ENCODE data around the gene DAAM1. TPM values are rescaled to one million over a fixed set of nuclear protein-coding genes. Genes with fewer than 3 reads are reported as not detected.
A peak's percentile ranks its signal among the peaks of the same experiment; 100 is the strongest.

Gene DAAM1
- polyA plus RNA-seq, 1 of the 3 experiments (the other 2 are of a cell fraction): 5.1 TPM

- no peaks in the 10 kb centered on the region for H3K9me2 ChIP-seq
- no peak overlapping the region for H2AFZ ChIP-seq (ENCODE audit: low read depth)
- WGBS (ENCODE audit: low lambda C conversion rate): 88% methylated on average over 2 of the region's 2 CpGs
- ChIA-PET CTCF (no interaction called here), POLR2A (no interaction called here)
- H3K9ac ChIP-seq: no peak overlapping the region
- no peak overlapping the region for H3K4me2 ChIP-seq
- TF ChIP-seq POLR2AphosphoS5 (IDR thresholded peaks at IDR 0.05; ENCODE audit: low read depth, low read length): no peak
- TF ChIP-seq GATA2 (CRISPR knock-in tag; IDR thresholded peaks at IDR 0.05): no peak
- TF ChIP-seq EP300 (IDR thresholded peaks at IDR 0.05; ENCODE audit: borderline replicate concordance in 1 of 2, low read depth in 1 of 2, low read length in 1 of 2): no peak
- TF ChIP-seq IRF3 (IDR thresholded peaks at IDR 0.05; ENCODE audit: low read depth, low read length): no peak
- TF ChIP-seq FOXJ3 (CRISPR knock-in tag; IDR thresholded peaks at IDR 0.05): no peak
- TF ChIP-seq MEF2A (IDR thresholded peaks at IDR 0.05; ENCODE audit: borderline replicate concordance, low read depth): no peak
- no peak for TF ChIP-seq TEAD4 (IDR thresholded peaks at IDR 0.05; ENCODE audit: borderline replicate concordance, insufficient read depth)
- no peak for TF ChIP-seq FOSL2 (IDR thresholded peaks at IDR 0.05; ENCODE audit: borderline replicate concordance, low read depth)
- TF ChIP-seq NFIC (IDR thresholded peaks at IDR 0.05; ENCODE audit: borderline replicate concordance): no peak
- no peak for TF ChIP-seq ZBTB33 (IDR thresholded peaks at IDR 0.05; ENCODE audit: borderline replicate concordance, low read depth)
- no peak for TF ChIP-seq SIN3A (IDR thresholded peaks at IDR 0.05; ENCODE audit: borderline replicate concordance, low read depth, low read length)
- TF ChIP-seq EZH2phosphoT487 (IDR thresholded peaks at IDR 0.05; ENCODE audit: borderline replicate concordance, low read depth): no peak
- no peak for TF ChIP-seq ELF1 (IDR thresholded peaks at IDR 0.05)
- DNase-seq: no peak
- H3K9me3 ChIP-seq: no peaks in the 10 kb centered on the region
- H3F3A ChIP-seq (replicated peaks; ENCODE audit: insufficient read depth): peaks cover 16% of the 10 kb centered on the region
- peaks cover 16 to 17% of the 10 kb centered on the region in 2 experiments for H3K36me3 ChIP-seq (replicated peaks in 1 of 2; ENCODE audit: control insufficient read depth in 1 of 2, insufficient read depth in 2 of 2, low read length in 1 of 2)
- no peaks in the 10 kb centered on the region for H4K20me1 ChIP-seq (ENCODE audit: insufficient read depth)
- no peak overlapping the region for H3K4me3 ChIP-seq (ENCODE audit: low read depth in 2 of 2, low read length in 1 of 2)
- H3K27me3 ChIP-seq (ENCODE audit: insufficient read depth): no peaks in the 10 kb centered on the region
- peak overlapping the region in 1 of 2 experiments; percentile 15; a peak in 1 of 4 replicates for H3K27ac ChIP-seq (ENCODE audit: low read depth in 2 of 2, low read length in 1 of 2)
- no peaks in the 10 kb centered on the region for H3K79me2 ChIP-seq (ENCODE audit: insufficient read depth)
- H3K4me1 ChIP-seq (ENCODE audit: control insufficient read depth in 1 of 2, insufficient read depth in 2 of 2, low read depth in 1 of 2, low read length in 1 of 2): peaks cover 0 to 15% of the 10 kb centered on the region in 2 experiments; a peak in 2 of 4 replicates
Observed at GRCh38 chr14:59267046-59267445, 78.6 kb downstream of the DAAM1 start.

GRCh38 chr14:59268011-59268410 is 79.5 kb downstream of the DAAM1 start:
- H3F3A ChIP-seq (replicated peaks; ENCODE audit: insufficient read depth): peaks cover 16% of the 10 kb centered on the region
- no peaks in the 10 kb centered on the region for H3K79me2 ChIP-seq (ENCODE audit: insufficient read depth)
- WGBS (ENCODE audit: low lambda C conversion rate): 67% methylated on average over 10 of the region's 10 CpGs
- no peaks in the 10 kb centered on the region for H4K20me1 ChIP-seq (ENCODE audit: insufficient read depth)
- POLR2A ChIA-PET: no interaction called here
- no peaks in the 10 kb centered on the region for H3K27me3 ChIP-seq (ENCODE audit: insufficient read depth)
- H3K36me3 ChIP-seq (replicated peaks in 1 of 2; ENCODE audit: control insufficient read depth in 1 of 2, insufficient read depth in 2 of 2, low read length in 1 of 2): peaks cover 16 to 17% of the 10 kb centered on the region in 2 experiments
- CTCF ChIA-PET: interaction anchor here (0.6 kb wide), 1 partner anchor 516 kb away, joined by 3 read pairs; no protein-coding TSS in a partner anchor
- H3K9me3 ChIP-seq: no peaks in the 10 kb centered on the region
- DNase-seq: no peak
- peak overlapping the region in 1 of 2 experiments; percentile 19; a peak in 1 of 4 replicates for H3K27ac ChIP-seq (ENCODE audit: low read depth in 2 of 2, low read length in 1 of 2)
- H2AFZ ChIP-seq (ENCODE audit: low read depth): no peak overlapping the region
- TF ChIP-seq FOSL2 (IDR thresholded peaks at IDR 0.05; ENCODE audit: borderline replicate concordance, low read depth) (peak; percentile 36; the same call in 1 of the 2 replicates), JUND (IDR thresholded peaks at IDR 0.05) (peak; percentile 54; the same call in 1 of the 2 replicates), NRF1 (IDR thresholded peaks at IDR 0.05; ENCODE audit: low read depth, low read length) (no peak), MXI1 (IDR thresholded peaks at IDR 0.05; ENCODE audit: low read depth, low read length) (no peak), EP300 (IDR thresholded peaks at IDR 0.05; ENCODE audit: borderline replicate concordance in 1 of 2, low read depth in 1 of 2, low read length in 1 of 2) (peak in 1 of 2 experiments; percentile 26; a peak in 1 of 4 replicates), TCF12 (IDR thresholded peaks at IDR 0.05) (peak; percentile 38; the same call in 1 of the 2 replicates), RXRA (IDR thresholded peaks at IDR 0.05; ENCODE audit: borderline replicate concordance, low read depth) (peak; percentile 20; the same call in 1 of the 2 replicates), FOXJ3 (CRISPR knock-in tag; IDR thresholded peaks at IDR 0.05) (no peak), YY1 (IDR thresholded peaks at IDR 0.05; ENCODE audit: low read depth) (no peak), NFIC (IDR thresholded peaks at IDR 0.05; ENCODE audit: borderline replicate concordance) (peak; percentile 69), PBX3 (IDR thresholded peaks at IDR 0.05) (peak; percentile 81), USF1 (IDR thresholded peaks at IDR 0.05; ENCODE audit: borderline replicate concordance, low read depth) (no peak)
- H3K4me1 ChIP-seq (ENCODE audit: control insufficient read depth in 1 of 2, insufficient read depth in 2 of 2, low read depth in 1 of 2, low read length in 1 of 2): peaks cover 0 to 15% of the 10 kb centered on the region in 2 experiments; a peak in 2 of 4 replicates
- H3K9me2 ChIP-seq: no peaks in the 10 kb centered on the region
- no peak overlapping the region for H3K4me3 ChIP-seq (ENCODE audit: low read depth in 2 of 2, low read length in 1 of 2)
- no peak overlapping the region for H3K4me2 ChIP-seq
- no peak overlapping the region for H3K9ac ChIP-seq
